ENCODE data around the gene GNA12. TPM values are rescaled to one million over a fixed set of nuclear protein-coding genes. Genes with fewer than 3 reads are reported as not detected.

Gene GNA12
- total RNA-seq, 1 donor from 2014 or later, result 54.6 TPM

DNA sequence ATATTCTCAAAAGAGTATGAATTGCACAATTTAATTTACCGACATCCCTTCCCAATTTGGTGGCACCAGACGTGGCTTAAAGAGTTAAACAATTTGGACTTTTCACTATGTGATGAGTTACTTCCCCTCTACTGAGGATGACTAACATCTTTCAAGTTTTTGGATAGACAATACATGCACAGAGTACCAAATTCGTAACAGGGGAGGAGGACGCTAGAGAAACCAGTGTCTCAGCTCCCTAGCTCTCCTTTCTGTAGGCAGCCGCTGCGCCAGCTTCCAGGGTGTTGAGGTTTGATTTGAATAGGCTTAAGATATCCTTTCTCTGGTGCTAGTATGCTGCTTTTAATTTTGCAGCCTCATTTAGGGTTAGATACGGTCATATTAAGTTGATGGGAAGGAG lies 69.2 kb downstream of the GNA12 start:
- Mint-ChIP-seq H3K9me3 (no peaks in the 10 kb centered on the region), H3K27me3 (no peaks in the 10 kb centered on the region), H3K4me3 (no peak overlapping the region), H3K4me1 (peaks cover 54% of the 10 kb centered on the region), H3K36me3 (ENCODE audit: low read depth) (peaks cover 35% of the 10 kb centered on the region), H3K27ac (peak overlapping the region; percentile 79)
- no peak for DNase-seq
- no peak for ATAC-seq (ENCODE audit: low read depth)
- TF ChIP-seq, protein P1, sequence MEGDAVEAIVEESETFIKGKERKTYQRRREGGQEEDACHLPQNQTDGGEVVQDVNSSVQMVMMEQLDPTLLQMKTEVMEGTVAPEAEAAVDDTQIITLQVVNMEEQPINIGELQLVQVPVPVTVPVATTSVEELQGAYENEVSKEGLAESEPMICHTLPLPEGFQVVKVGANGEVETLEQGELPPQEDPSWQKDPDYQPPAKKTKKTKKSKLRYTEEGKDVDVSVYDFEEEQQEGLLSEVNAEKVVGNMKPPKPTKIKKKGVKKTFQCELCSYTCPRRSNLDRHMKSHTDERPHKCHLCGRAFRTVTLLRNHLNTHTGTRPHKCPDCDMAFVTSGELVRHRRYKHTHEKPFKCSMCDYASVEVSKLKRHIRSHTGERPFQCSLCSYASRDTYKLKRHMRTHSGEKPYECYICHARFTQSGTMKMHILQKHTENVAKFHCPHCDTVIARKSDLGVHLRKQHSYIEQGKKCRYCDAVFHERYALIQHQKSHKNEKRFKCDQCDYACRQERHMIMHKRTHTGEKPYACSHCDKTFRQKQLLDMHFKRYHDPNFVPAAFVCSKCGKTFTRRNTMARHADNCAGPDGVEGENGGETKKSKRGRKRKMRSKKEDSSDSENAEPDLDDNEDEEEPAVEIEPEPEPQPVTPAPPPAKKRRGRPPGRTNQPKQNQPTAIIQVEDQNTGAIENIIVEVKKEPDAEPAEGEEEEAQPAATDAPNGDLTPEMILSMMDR (IDR thresholded peaks at IDR 0.05), result no peak
- ChIA-PET CTCF (no interaction called here), POLR2A (interaction anchor here (0.8 to 2.2 kb wide), 3 partner anchors 10 to 56 kb away, joined by 4 to 10 read pairs (median 5); no protein-coding TSS in a partner anchor)
- intact Hi-C loops (cut with micrococcal nuclease), result loop anchor here (5.0 kb wide), 1 partner anchor 47 kb away; no protein-coding TSS in a partner anchor

DNA sequence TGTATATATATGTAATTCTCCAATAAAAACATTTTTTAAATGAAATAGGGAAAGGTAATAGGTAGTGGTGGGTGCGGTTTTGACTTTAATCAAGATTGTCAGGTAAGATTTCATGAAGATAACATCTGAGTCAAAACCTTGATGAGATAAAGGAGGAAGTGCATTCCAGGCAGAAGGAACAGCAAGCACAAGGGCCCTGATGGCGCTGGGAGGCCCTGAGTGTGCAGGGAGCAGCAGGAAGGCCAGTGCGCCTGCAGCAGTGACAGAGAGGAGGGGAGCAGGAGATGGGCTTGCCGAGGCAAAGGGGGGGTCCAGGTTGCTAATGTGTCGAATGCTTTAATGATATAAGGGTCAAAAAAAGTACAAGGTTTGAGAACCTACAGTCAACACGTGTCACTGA lies 69.8 kb downstream of the GNA12 start:
- DNase-seq, result no peak
- Mint-ChIP-seq H3K9me3 (no peaks in the 10 kb centered on the region), H3K27ac (peak overlapping the region; percentile 79), H3K4me3 (no peak overlapping the region), H3K36me3 (ENCODE audit: low read depth) (peaks cover 32% of the 10 kb centered on the region), H3K4me1 (peaks cover 54% of the 10 kb centered on the region), H3K27me3 (no peaks in the 10 kb centered on the region)
- POLR2A ChIA-PET, result interaction anchor here (2.2 to 5.2 kb wide), 2 partner anchors 11 to 16 kb away, joined by 10 to 36 read pairs; no protein-coding TSS in a partner anchor
- intact Hi-C loops (cut with micrococcal nuclease), result loop anchor here (5.0 kb wide), 1 partner anchor 48 kb away; no protein-coding TSS in a partner anchor
- CTCF ChIA-PET, result no interaction called here
- ATAC-seq (ENCODE audit: low read depth), result no peak
- TF ChIP-seq, protein P1 (IDR thresholded peaks at IDR 0.05), result no peak

DNA sequence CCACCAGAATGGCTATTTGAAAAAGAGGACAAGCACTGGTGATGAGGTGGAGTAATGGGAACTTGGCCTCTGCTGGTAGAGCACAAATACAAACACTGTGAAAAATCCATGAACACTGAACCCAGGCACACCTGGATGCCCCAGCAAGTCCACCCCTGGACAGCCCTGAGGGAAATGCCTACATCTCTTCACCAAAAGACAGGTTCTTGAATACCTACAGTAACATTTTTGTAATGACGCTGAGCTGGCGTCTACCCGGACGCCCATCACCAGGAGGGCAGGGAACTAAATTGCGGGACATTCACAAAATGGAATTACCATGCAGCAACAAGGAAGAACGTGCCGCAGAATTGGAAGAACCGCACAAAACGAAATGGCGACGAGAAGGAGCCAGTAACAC lies 70.5 kb downstream of the GNA12 start:
- H3K36me3 Mint-ChIP-seq (ENCODE audit: low read depth), result peaks cover 32% of the 10 kb centered on the region
- no peaks in the 10 kb centered on the region for H3K27me3 Mint-ChIP-seq
- H3K9me3 Mint-ChIP-seq, result no peaks in the 10 kb centered on the region
- CTCF ChIA-PET, result no interaction called here
- POLR2A ChIA-PET, result interaction anchor here (1.4 to 5.2 kb wide), 6 partner anchors 11 to 63 kb away, joined by 3 to 36 read pairs (median 8); no protein-coding TSS in a partner anchor
- DNase-seq (no peak), ATAC-seq (ENCODE audit: low read depth) (no peak)
- TF ChIP-seq, protein P1 (IDR thresholded peaks at IDR 0.05), result no peak
- H3K4me3 Mint-ChIP-seq, result no peak overlapping the region
- H3K4me1 Mint-ChIP-seq, result peaks cover 54% of the 10 kb centered on the region
- H3K27ac Mint-ChIP-seq, result peak overlapping the region; percentile 79
- intact Hi-C loops (cut with micrococcal nuclease), result loop anchor here (1.0 to 5.0 kb wide), 8 partner anchors 12 to 243 kb away; partner anchors contain the start of gene GNA12

DNA sequence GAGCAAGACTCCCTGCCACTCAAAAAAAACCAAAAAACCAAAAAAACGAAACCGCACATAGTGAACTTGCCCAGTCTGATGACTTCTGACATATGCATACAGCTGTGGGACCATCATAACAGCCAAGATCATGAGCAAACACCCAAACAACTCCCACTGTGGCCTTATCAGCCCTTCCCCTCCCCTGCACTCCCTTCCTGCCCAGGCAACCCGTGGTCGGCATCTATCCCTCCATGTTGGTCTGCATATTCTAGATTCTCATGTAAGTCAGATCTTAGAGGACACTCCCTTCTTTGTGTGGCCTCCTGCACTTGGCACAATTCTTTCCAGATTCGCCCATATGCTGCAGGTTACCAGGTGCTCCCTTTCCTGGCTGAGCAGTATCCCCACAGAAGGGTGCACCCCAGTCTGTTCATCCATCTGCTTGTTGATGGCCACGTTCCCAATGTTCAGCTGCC lies 72.8 kb downstream of the GNA12 start:
- Mint-ChIP-seq H3K36me3 (ENCODE audit: low read depth) (peaks cover 30% of the 10 kb centered on the region), H3K4me3 (no peak overlapping the region), H3K27me3 (no peaks in the 10 kb centered on the region), H3K27ac (peak overlapping the region; percentile 35), H3K9me3 (no peaks in the 10 kb centered on the region), H3K4me1 (peaks cover 50% of the 10 kb centered on the region)
- DNase-seq (no peak), ATAC-seq (ENCODE audit: low read depth) (no peak)
- intact Hi-C loops (cut with micrococcal nuclease), result loop anchor here (5.0 kb wide), 1 partner anchor 51 kb away; no protein-coding TSS in a partner anchor
- CTCF ChIA-PET, result no interaction called here
- POLR2A ChIA-PET, result interaction anchor here (5.2 kb wide), 1 partner anchor 13 kb away, joined by 36 read pairs; no protein-coding TSS in a partner anchor
- TF ChIP-seq, protein P1 (IDR thresholded peaks at IDR 0.05), result no peak

DNA sequence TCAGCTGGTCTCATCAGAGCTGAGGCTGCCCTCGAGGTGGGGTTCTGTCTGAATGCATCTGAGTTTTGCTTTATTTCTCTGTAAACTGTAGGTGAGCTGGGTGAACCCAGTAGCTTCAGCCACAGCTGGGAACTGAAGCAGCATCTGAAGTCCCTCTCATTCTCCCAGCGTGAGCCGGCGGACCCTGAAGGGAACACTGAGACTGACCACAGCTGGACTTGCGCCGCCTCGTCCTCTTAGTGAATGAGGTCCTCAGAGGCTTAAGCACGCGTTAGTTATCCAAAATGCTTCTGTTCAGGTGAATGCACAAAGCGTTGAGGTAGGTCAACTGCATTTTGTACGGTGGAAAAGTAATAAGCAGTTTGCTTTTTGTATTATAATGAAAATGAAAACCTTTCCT lies 79.5 kb downstream of the GNA12 start:
- H3K9me3 Mint-ChIP-seq, result no peaks in the 10 kb centered on the region
- CTCF ChIA-PET, result no interaction called here
- intact Hi-C loops (cut with micrococcal nuclease), result no loop called here
- no peaks in the 10 kb centered on the region for H3K27me3 Mint-ChIP-seq
- TF ChIP-seq, protein P1 (IDR thresholded peaks at IDR 0.05), result no peak
- peaks cover 12% of the 10 kb centered on the region for H3K4me1 Mint-ChIP-seq
- H3K4me3 Mint-ChIP-seq, result no peak overlapping the region
- ATAC-seq (ENCODE audit: low read depth) (no peak), DNase-seq (no peak)
- POLR2A ChIA-PET, result no interaction called here
- H3K36me3 Mint-ChIP-seq (ENCODE audit: low read depth), result peaks cover 48% of the 10 kb centered on the region
- no peak overlapping the region for H3K27ac Mint-ChIP-seq

Data from activated B cell treated with CpG ODN at 0.5 μM for 24 hours (primary cell).